ENCODE results near the gene FAM107A. TPM values are rescaled to one million over a fixed set of nuclear protein-coding genes. Genes with fewer than 3 reads are reported as not detected.

The FAM107A gene
- total RNA-seq, 1 experiment from 2014 or later, result not detected

DNA sequence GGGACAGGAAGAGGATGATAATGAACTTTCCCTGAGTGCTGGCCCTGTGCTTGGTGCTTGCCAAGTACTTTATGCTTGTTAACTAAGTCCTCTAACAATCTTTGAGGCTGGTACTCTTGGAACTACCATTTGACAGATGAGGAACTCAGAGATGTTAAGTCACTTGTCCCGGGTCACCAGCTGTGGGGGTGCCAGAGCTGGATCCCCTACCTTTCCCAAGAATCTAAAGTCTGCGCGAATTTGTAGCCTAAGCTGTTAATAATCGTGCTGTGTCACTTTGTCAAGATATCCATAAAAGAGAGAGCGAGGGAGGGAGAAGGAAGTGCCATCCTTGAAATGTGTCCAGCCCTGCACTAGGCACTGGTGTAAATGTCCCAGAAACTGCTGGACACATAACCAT, 21.2 kb downstream of the FAM107A start:
- BruUV-seq (replicated peaks), result no TSS peak
- Mint-ChIP-seq H3K36me3 (ENCODE audit: insufficient read depth, unreplicated experiment) (peaks cover 10% of the 10 kb centered on the region), H3K27me3 (ENCODE audit: insufficient read depth, unreplicated experiment) (no peaks in the 10 kb centered on the region), H3K27ac (ENCODE audit: unreplicated experiment) (peak overlapping the region; percentile 42), H3K4me1 (ENCODE audit: low read depth, unreplicated experiment) (peaks cover 26% of the 10 kb centered on the region), H3K9me3 (ENCODE audit: unreplicated experiment) (peaks cover 23% of the 10 kb centered on the region), H3K4me3 (ENCODE audit: unreplicated experiment) (no peak overlapping the region)
- ChIA-PET CTCF (interaction anchor here (1.0 kb wide), 1 partner anchor 20 kb away, joined by 3 read pairs; no protein-coding TSS in a partner anchor), POLR2A (no interaction called here)
- TF ChIP-seq CTCF (IDR thresholded peaks at IDR 0.05; ENCODE audit: insufficient read depth in 1 of 2, low read depth in 1 of 2, low read length in 1 of 2, severe bottlenecking in 1 of 2, unreplicated experiment in 1 of 2), result no peak
- no peaks in the 10 kb centered on the region for H3K36me3 ChIP-seq (ENCODE audit: control insufficient read depth, insufficient read depth, low read length)
- peaks cover 24% of the 10 kb centered on the region for H3K4me1 ChIP-seq
- no peaks in the 10 kb centered on the region for H3K27me3 ChIP-seq (replicated peaks; ENCODE audit: control insufficient read depth, insufficient read depth, low read length)
- DNase-seq, result no peak
- no peak overlapping the region for H3K4me3 ChIP-seq (ENCODE audit: low read depth, low read length)
- intact Hi-C loops (cut with micrococcal nuclease; ENCODE audit: unreplicated experiment), result no loop called here
- no peaks in the 10 kb centered on the region for H3K9me3 ChIP-seq

DNA sequence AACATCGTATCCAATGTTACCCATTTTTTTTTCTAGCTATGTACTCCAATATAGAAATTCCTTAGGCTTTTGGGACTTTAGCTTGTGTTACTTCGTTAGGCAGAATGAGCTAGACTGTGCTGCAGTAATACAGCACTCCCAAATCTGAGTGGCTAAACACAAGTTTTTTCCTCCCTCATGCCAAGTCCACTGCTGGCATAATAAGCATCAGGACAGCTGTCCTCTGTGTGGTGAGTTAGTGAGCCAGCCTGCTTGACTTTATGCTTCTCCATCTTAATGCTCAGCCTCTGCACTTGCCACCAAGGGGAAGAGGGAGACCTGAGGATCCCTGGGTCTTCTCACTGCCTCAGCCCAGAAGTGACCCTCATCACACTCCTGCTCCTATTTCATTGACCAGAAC, 22.0 kb downstream of the FAM107A start:
- no peak for TF ChIP-seq CTCF (IDR thresholded peaks at IDR 0.05; ENCODE audit: insufficient read depth in 1 of 2, low read depth in 1 of 2, low read length in 1 of 2, severe bottlenecking in 1 of 2, unreplicated experiment in 1 of 2)
- Histone ChIP-seq H3K4me3 (ENCODE audit: low read depth, low read length) (no peak overlapping the region), H3K9me3 (no peaks in the 10 kb centered on the region), H3K36me3 (ENCODE audit: control insufficient read depth, insufficient read depth, low read length) (no peaks in the 10 kb centered on the region), H3K4me1 (peaks cover 20% of the 10 kb centered on the region), H3K27me3 (replicated peaks; ENCODE audit: control insufficient read depth, insufficient read depth, low read length) (no peaks in the 10 kb centered on the region)
- ChIA-PET POLR2A (no interaction called here), CTCF (interaction anchor here (0.6 to 1.0 kb wide), 2 partner anchors 19 to 455 kb away, joined by 3 read pairs; no protein-coding TSS in a partner anchor)
- DNase-seq, result no peak
- BruUV-seq (replicated peaks), result no TSS peak
- intact Hi-C loops (cut with micrococcal nuclease; ENCODE audit: unreplicated experiment), result no loop called here
- Mint-ChIP-seq H3K4me3 (ENCODE audit: unreplicated experiment) (no peak overlapping the region), H3K27ac (ENCODE audit: unreplicated experiment) (peak overlapping the region; percentile 42), H3K9me3 (ENCODE audit: unreplicated experiment) (peaks cover 23% of the 10 kb centered on the region), H3K36me3 (ENCODE audit: insufficient read depth, unreplicated experiment) (peaks cover 6% of the 10 kb centered on the region), H3K27me3 (ENCODE audit: insufficient read depth, unreplicated experiment) (no peaks in the 10 kb centered on the region), H3K4me1 (ENCODE audit: low read depth, unreplicated experiment) (peaks cover 26% of the 10 kb centered on the region)

DNA sequence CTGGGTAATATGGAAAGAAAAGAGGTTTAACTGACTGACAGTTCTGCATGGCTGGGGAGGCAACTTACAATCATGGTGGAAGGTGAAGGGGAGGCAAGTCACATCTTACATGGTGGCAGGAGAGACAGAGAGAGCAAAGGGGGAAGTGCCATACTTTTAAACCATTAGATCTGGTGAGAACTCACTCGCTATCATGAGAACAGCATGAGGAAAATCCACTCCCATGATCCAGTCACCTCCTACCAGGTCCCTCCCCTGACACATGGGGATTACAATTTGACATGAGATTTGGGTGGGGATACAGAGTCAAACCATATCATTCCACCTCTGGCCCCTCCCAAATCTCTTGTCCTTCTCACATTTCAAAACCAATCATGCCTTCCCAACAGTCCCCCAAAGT, 24.2 kb downstream of the FAM107A start:
- H3K27me3 ChIP-seq (replicated peaks; ENCODE audit: control insufficient read depth, insufficient read depth, low read length), result no peaks in the 10 kb centered on the region
- H3K4me1 ChIP-seq, result peaks cover 16% of the 10 kb centered on the region; the same call in 1 of the 2 replicates
- H3K36me3 ChIP-seq (ENCODE audit: control insufficient read depth, insufficient read depth, low read length), result no peaks in the 10 kb centered on the region
- Mint-ChIP-seq H3K27ac (ENCODE audit: unreplicated experiment) (no peak overlapping the region), H3K27me3 (ENCODE audit: insufficient read depth, unreplicated experiment) (no peaks in the 10 kb centered on the region), H3K4me3 (ENCODE audit: unreplicated experiment) (no peak overlapping the region), H3K9me3 (ENCODE audit: unreplicated experiment) (peaks cover 23% of the 10 kb centered on the region), H3K36me3 (ENCODE audit: insufficient read depth, unreplicated experiment) (peaks cover 6% of the 10 kb centered on the region), H3K4me1 (ENCODE audit: low read depth, unreplicated experiment) (peaks cover 26% of the 10 kb centered on the region)
- TF ChIP-seq CTCF (IDR thresholded peaks at IDR 0.05; ENCODE audit: insufficient read depth in 1 of 2, low read depth in 1 of 2, low read length in 1 of 2, severe bottlenecking in 1 of 2, unreplicated experiment in 1 of 2), result no peak
- H3K9me3 ChIP-seq, result no peaks in the 10 kb centered on the region
- ChIA-PET CTCF (no interaction called here), POLR2A (no interaction called here)
- no peak overlapping the region for H3K4me3 ChIP-seq (ENCODE audit: low read depth, low read length)
- no TSS peak for BruUV-seq (replicated peaks)
- DNase-seq, result no peak
- intact Hi-C loops (cut with micrococcal nuclease; ENCODE audit: unreplicated experiment), result no loop called here

Measured in Caco-2 (cell line).